Germinal center (tissue), 1 donor: ENCODE results near the gene PSMA5.

Experiments used
- DNase-seq: peaks from one replicate; pipeline ENCODE4 v3.0.0; 2012; ENCODE audit warnings: mixed read lengths, low spot score

PSMA5 gene

DNA sequence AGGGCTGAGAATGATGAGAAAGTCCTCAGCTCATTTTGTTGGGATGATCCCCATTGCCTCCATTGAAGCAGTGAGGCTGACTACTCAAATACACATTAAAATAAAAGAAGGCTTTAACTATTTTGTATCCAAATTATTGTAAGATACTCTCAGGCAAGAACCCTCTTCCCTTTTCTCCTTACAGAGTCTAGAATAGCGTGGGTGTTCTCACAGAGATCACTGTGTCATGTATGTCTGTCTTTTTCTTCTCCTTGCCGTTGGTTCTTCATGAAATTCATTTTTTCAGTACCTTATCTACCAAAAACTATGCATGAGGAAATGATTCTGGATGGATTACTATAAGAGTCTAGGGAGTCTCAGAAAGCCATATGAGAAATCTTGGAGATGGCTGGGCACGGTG is 58.6 kb downstream of the PSMA5 start:
- no peak for DNase-seq

DNA sequence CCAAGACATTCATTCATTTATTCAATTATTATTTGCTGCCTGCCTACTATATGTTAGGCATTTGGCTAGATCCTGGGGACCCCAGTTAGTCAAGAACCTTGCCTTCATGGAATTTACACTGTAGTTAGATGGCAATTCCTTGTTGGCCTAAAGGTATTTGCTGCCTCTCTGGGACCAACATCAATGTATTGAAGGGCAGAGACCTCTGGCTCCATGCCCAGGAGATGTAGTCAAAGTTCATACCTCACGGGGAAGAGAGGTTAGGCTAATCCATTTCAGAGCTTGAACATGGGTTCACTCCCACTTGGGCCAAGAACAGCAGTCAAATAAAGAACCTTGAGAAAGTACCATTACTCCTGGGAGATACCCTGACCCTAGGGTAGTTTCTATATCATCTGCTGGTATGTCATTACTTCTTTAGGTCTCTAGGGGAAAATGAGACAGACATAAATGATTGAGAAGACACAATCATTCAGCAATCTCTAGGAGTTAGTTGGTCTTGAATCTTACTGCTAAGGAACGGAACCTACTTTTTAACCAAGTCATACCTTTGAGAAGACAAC is 60.5 kb downstream of the PSMA5 start:
- no peak for DNase-seq

DNA sequence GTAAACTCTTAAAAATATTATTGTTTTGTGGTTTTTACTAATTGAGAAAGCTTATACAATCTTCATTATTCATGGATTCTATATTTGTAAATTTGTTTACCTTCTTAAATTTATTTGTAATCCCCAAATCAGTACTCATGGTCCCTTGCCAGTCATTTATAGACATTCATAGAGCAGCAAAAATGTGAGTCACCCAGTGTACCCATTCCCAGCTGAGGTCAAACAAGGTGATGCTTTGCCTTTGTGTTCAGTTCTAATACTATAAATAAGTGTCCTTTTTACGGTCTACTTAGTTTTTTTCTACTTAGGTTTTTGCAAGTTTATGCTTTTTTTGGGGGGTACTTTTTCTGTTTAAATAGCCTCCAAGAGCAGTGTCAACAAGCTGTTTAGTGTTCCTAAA is 64.6 kb downstream of the PSMA5 start:
- no peak for DNase-seq

DNA sequence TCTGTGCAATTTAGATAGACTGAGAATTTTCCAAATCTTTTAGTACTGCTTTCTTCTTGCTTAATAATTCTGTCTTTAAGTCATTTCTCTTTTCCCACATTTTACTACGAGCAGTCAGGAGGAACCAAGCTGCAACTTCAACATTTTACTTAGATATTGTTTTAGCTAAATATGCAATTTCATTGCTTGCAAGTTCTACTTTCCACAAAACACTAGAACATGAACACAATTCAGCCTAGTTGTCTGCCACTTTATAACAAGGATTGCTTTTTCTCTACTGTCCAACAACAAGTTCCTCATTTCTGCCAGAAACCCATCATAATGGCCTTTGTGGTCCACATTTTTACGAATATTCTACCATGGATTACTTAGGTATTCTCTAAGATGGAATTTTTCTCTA is 65.2 kb downstream of the PSMA5 start:
- DNase-seq: no peak

DNA sequence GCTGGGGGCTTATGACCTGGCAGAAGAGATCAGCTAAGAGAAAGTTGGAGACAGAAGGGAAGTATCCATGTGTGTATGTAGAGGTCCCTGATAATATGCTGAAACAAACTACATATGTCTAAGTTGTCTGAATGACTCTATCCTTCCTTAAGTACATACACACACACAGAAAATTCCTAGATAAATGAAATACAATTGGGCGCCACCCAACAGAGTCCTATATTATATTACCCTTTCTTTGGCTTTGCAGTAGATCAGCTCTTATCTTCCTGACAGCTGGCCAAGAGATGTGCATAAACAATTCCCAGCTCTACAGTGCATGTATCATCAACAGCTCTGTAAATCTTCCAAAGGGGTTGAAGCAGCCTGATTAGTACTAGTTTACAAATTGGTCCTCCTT is 68.6 kb downstream of the PSMA5 start:
- no peak for DNase-seq

DNA sequence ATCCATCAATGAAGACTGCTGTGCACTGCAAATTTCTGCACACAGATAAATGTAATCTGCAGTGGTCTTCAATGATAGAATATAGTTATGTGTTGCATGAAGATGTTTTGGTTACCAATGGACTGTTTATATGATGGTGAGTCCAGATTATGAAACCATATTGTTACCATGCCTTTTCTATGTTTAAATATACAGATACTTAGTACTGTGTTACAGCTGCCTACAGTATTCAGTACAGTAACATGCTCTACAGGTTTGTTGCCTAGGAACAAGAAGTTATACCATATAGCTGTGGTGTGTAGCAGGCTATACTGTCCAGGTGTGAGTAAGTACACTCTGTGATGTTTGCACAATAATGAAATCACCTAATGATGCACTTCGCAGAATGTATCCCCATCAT is 69.3 kb downstream of the PSMA5 start:
- DNase-seq: no peak

DNA sequence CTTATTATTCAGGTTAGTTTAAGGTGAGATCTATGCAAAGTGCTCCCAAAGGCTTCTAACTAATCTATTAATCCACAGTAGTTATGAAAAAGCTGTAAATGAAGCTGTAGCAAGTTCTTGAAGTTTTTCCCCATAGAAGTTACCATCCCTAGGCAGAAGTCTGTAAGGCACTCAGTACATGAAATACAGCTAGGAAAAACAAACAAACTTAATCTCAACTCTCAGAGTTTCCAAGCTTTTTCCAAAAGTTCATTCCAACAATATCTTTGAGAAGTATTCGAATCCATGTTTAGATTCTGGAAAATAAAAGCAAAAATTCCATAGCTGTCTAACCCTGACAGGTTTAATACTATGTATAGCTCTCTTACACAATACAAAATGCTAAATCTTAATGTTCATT is 69.7 kb downstream of the PSMA5 start:
- no peak for DNase-seq

DNA sequence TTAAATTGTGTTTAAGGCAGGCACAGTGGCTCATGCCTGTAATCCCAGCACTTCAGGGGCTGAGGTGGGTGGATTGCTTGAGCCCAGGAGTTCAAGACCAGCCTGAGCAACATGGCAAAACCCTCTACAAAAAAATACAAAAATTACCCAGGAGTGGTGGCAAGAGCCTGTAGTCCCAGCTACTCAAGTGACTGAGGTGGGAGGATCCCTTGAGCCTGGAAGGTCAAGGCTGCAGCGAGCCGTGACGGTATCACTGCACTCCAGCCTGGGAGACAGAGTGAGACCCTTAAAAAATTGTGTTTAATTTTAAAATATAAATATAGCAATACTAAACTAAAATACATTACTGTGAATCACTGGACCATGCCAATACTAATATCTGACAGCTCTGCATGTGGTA is 71.3 kb downstream of the PSMA5 start:
- no peak for DNase-seq

DNA sequence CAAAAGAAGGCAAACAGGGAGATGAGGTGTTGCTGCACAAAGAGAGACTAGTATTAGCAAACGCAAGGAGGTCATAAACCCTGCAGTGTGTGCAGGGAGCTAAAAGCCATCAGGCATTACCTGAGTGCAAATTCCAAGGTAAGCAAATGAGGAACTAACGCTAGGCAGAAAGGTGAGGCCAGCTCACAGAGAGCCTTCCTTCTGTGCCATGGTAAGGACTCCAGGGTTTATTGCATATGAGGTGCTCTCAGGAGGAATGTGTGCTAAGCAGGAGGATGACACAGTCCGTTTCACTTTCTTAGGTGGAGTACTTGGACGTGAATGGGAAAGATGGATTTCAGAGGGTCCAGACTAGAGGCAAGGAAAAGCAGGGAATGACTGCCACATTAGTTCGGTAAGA is 74.8 kb downstream of the PSMA5 start:
- DNase-seq: no peak

DNA sequence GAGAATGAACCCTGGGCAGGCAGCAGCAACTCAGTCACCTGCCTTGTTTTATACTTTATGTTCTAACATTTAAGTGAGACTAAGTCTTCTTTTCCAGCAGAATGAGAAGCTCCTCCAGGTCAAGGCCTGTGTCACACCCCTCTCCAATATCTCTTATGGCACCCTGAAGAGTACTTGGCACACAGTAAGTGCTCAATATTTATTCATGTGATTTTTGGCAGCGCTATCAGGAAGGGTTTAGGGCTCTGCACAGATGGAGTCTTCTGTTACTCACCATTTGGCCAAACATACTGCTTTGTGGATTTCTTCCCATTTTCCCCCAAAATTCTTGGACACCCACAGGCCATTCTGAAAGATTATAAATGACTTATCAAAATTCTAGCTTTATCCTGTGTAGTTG is 75.6 kb downstream of the PSMA5 start:
- no peak for DNase-seq

DNA sequence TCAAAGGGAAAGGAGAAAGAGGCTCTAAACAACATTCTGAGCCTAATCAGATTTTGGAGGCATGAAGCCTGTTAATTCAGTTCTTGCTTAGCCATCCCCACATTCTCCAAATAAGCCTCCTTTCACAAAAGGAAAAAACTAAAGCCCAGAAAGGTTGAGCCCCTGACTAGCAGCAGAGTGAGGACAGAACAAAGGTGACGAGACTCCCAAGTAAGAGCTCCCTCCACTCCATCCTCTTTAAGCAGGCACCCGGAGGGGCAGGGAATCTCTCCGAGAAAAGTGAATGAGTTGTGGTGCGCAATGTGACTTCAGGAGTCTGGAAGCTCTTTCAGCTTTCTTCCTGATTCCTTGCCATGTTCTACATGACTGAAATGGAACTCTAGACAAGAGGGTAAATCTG is 76.1 kb downstream of the PSMA5 start:
- no peak for DNase-seq
